Measurements from ENCODE around the gene CCDC187. TPM values are rescaled to one million over a fixed set of nuclear protein-coding genes. Genes with fewer than 3 reads are reported as not detected.
A peak's percentile ranks its signal among the peaks of the same experiment; 100 is the strongest.

Gene CCDC187
- total RNA-seq, 1 donor from 2014 or later, result not detected

DNA sequence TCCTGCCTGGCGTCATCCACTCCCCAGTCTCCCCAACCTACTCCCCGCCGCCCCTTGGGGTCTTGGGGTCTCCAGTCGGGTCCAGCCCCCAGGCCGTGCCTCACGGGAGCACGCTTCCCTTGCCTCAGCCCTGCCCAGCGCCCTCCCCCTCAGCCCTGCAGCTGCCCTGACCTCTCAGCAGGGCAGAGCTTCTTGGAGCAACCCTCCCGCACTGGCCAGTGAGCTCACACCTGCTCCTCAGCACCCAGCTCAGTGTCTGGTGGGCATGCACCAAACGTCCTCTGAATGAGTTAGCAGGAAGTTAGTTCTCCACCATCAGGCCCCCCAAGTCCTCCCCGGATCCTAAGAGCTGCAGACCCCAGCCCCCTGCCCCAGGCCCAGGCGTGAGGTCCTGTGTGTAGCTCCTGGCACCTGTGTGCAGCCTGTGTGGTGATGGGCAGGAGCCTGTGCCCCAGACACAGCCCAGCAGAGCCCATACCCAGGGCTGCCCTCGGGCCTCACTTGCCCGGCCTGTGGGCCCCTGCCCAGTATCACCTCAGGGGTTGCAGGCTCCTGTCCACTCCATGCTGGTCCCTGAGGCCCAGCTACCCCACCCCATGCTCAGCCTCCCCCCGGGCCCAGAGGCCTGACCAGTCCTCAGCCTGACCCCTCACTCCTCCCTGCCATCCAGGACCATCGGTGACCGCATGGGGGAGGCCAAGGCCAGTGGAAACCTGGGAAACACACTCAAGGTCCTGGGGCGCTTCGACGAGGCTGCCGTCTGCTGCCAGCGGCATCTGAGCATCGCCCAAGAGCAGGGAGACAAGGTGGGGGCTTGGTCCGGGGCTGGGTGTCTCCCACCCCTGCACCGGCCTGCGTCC is 31.6 kb upstream of the CCDC187 start:
- Mint-ChIP-seq H3K27ac (no peak overlapping the region), H3K4me1 (no peaks in the 10 kb centered on the region), H3K9me3 (no peaks in the 10 kb centered on the region), H3K36me3 (ENCODE audit: low read depth) (no peaks in the 10 kb centered on the region), H3K4me3 (no peak overlapping the region), H3K27me3 (no peaks in the 10 kb centered on the region)
- DNase-seq, result no peak
- intact Hi-C loops (cut with micrococcal nuclease), result no loop called here

DNA sequence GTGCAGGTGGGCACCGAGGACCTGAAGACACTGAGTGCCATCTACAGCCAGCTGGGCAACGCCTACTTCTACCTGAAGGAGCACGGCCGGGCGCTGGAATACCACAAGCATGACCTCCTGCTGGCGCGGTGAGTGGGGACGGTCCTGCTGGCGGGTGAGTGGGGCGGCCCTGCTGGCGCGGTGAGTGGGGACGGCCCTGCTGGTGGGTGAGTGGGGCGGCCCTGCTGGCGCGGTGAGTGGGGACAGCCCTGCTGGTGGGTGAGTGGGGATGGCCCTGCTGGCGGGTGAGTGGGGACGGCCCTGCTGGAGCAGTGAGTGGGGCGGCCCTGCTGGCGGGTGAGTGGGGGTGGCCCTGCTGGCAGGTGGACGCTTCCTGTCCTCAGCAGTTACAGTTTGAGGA is 30.6 kb upstream of the CCDC187 start:
- Mint-ChIP-seq H3K4me3 (no peak overlapping the region), H3K36me3 (ENCODE audit: low read depth) (no peaks in the 10 kb centered on the region), H3K4me1 (no peaks in the 10 kb centered on the region), H3K9me3 (no peaks in the 10 kb centered on the region), H3K27me3 (no peaks in the 10 kb centered on the region), H3K27ac (no peak overlapping the region)
- no peak for DNase-seq
- intact Hi-C loops (cut with micrococcal nuclease), result no loop called here

DNA sequence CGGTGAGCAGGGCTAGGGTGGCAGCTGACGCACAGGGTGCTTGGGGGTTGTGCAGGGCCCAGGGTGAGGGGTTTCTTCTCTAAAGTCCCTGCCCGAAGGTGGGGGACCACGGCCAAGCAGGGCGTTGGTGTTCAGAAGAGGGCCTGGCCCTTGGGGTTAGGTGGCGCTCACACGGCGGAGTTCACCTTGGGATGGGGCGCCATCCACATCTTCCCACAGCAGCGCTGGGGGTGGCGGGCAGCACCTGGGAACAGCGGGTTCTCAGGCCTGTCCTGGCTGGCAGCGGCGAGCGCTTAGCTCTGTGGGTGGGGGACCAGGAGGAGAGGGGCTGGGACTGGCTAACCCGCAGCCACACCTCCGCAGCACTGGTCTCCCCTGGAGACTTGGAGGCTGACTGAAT is 29.6 kb upstream of the CCDC187 start:
- Mint-ChIP-seq H3K36me3 (ENCODE audit: low read depth) (no peaks in the 10 kb centered on the region), H3K27me3 (no peaks in the 10 kb centered on the region), H3K27ac (no peak overlapping the region), H3K4me3 (no peak overlapping the region), H3K9me3 (no peaks in the 10 kb centered on the region), H3K4me1 (peaks cover 3% of the 10 kb centered on the region)
- DNase-seq, result no peak
- intact Hi-C loops (cut with micrococcal nuclease), result no loop called here

DNA sequence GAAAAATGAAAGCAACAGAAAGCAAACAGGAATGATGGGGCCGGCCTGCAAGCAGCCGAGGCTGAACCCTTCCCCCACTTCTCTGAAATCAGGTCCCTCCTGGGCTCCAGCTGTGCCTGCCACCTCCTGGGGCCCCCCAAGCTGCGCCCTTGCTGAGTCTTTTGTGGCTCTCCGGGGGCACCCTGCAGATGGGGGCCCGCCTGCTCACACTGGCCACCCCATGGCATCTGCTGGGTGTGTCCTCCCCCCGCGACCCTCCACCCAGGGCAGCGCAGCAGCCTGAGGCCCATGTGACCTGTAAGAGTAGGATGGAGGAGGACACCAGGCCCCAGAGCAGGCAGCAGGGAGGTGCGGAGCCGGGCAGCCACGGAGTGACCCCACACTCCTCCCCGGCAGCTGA is 29.2 kb upstream of the CCDC187 start:
- H3K36me3 Mint-ChIP-seq (ENCODE audit: low read depth), result no peaks in the 10 kb centered on the region
- peaks cover 3% of the 10 kb centered on the region for H3K4me1 Mint-ChIP-seq
- DNase-seq, result no peak
- no peaks in the 10 kb centered on the region for H3K27me3 Mint-ChIP-seq
- H3K4me3 Mint-ChIP-seq, result no peak overlapping the region
- H3K27ac Mint-ChIP-seq, result no peak overlapping the region
- intact Hi-C loops (cut with micrococcal nuclease), result no loop called here
- H3K9me3 Mint-ChIP-seq, result no peaks in the 10 kb centered on the region

DNA sequence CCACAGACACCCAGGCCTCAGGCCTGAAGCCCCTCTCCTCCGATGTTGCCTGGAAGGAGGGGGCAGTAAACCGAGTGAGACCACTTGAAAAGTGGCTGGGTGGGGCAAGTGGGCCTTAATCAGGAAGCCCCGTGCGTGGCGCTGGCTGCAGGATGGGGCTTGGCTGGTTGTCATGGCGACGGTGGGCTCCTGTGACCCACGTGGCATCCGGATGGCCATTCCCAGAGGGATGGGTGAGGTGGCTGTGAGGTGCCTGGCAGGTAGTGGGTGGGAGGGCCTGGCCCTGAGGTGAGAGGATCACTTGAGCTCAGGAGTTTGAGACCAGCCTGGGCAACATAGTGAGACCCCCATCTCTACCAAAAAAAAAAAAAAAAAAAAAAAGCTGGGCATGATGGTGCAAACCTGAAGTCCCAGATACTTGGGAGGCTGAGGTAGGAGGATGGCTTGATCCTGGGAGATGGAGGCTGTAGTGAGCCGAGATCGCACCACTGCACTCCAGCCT is 28.6 kb upstream of the CCDC187 start:
- DNase-seq, result no peak
- Mint-ChIP-seq H3K4me3 (no peak overlapping the region), H3K27me3 (no peaks in the 10 kb centered on the region), H3K9me3 (no peaks in the 10 kb centered on the region), H3K27ac (no peak overlapping the region), H3K36me3 (ENCODE audit: low read depth) (no peaks in the 10 kb centered on the region), H3K4me1 (peaks cover 3% of the 10 kb centered on the region)
- intact Hi-C loops (cut with micrococcal nuclease), result no loop called here

DNA sequence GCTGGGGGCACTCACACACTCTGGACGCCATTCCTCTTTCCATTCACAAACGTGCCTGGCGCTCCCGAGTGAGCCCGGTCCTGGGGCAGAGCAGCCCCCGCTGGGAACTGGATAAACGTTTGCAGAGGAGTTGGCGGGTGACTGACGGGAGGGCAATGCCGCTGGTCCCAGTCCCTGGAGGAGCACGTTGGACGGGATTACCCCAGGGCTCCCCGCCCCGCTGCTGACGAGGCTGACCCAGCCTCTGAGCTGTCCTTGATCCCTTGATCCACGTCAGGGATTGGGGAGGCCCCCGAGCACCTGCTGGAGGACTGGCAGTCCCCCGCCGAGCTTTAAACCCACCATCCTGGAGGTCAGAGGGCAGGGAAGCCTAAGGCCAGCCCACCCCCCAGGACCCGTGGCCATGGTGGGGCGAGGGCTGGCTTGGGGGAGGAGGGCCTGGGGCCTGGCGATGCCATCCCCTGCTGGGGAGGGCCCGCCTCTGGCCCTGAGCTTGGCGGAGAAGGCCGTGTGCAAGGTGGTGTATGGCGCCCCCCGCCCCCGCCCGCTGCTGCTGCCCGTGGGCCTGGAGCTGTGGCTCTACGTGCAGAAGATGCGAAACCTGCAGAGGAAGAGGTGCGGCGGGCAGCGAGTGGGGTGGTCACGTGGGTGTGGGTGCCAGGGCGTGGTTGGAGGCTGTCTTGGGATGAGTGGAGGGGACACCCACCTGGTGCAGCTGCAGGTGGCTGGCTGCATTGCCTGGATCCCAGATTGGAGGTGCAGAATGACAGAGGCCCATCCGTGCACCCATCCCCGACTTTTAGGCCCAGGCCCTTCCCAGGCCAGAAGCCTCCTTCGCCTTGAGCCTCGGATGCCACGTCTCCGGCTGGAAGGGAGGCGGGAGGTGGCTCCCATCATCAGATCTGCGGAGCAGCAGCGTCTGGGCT is 27.9 kb upstream of the CCDC187 start:
- H3K27ac Mint-ChIP-seq, result no peak overlapping the region
- peaks cover 3% of the 10 kb centered on the region for H3K4me1 Mint-ChIP-seq
- no peak overlapping the region for H3K4me3 Mint-ChIP-seq
- no peaks in the 10 kb centered on the region for H3K27me3 Mint-ChIP-seq
- intact Hi-C loops (cut with micrococcal nuclease), result no loop called here
- no peak for DNase-seq
- no peaks in the 10 kb centered on the region for H3K9me3 Mint-ChIP-seq
- H3K36me3 Mint-ChIP-seq (ENCODE audit: low read depth), result no peaks in the 10 kb centered on the region

DNA sequence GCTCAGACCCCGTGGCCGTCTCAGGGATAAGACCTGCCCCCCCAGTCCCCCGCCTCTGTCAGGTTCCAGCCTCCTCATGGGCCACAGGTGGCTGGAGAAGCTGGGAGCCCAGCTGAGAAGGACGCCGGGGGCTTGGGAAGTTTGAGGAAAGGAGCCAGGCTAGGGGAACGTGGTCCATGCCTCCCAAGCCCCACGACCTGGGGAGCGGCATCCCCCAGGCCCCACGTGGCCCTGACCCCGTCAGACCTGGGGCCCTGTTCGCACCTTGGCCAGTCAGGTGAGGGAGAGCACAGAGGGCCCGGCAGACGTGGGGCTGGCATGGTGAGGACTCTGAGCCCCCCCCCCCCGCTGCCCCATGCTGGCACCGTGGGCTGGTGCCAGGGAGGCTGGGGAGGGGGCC is 27.1 kb upstream of the CCDC187 start:
- Mint-ChIP-seq H3K4me3 (no peak overlapping the region), H3K9me3 (no peaks in the 10 kb centered on the region), H3K27me3 (no peaks in the 10 kb centered on the region), H3K27ac (no peak overlapping the region), H3K36me3 (ENCODE audit: low read depth) (no peaks in the 10 kb centered on the region), H3K4me1 (peaks cover 3% of the 10 kb centered on the region)
- intact Hi-C loops (cut with micrococcal nuclease), result no loop called here
- DNase-seq, result no peak

DNA sequence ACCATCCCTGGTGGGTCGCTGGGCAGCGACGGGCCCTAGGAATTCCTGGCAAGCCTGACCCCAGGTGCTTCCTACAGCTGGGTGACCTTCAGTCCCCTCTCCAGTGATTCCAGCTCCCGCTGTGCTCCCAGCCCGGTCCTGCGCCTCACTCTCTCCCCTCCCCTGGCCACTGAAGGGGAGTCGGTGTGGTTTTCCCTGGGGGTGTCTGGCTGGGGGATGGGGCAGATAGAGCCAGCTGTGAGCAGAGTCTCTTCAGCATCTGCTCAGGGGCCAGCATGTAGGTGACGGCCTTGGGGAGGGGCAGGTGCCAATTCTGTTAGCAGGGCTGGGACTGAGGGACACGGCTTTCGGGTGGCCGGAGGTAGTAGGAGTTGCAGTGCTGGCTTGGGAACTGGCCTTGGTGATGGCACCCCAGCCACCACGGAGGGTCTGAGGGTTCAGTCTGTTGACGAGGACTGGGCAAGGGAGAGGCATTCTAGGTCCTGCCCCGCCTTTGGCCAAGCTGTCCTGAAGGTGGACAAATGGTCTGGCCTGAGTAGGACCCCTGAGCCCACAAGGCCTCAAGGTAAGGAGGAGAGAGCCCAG is 26.6 kb upstream of the CCDC187 start:
- Mint-ChIP-seq H3K9me3 (no peaks in the 10 kb centered on the region), H3K4me1 (peaks cover 3% of the 10 kb centered on the region), H3K27ac (no peak overlapping the region), H3K36me3 (ENCODE audit: low read depth) (no peaks in the 10 kb centered on the region), H3K4me3 (no peak overlapping the region), H3K27me3 (no peaks in the 10 kb centered on the region)
- intact Hi-C loops (cut with micrococcal nuclease), result no loop called here
- no peak for DNase-seq

DNA sequence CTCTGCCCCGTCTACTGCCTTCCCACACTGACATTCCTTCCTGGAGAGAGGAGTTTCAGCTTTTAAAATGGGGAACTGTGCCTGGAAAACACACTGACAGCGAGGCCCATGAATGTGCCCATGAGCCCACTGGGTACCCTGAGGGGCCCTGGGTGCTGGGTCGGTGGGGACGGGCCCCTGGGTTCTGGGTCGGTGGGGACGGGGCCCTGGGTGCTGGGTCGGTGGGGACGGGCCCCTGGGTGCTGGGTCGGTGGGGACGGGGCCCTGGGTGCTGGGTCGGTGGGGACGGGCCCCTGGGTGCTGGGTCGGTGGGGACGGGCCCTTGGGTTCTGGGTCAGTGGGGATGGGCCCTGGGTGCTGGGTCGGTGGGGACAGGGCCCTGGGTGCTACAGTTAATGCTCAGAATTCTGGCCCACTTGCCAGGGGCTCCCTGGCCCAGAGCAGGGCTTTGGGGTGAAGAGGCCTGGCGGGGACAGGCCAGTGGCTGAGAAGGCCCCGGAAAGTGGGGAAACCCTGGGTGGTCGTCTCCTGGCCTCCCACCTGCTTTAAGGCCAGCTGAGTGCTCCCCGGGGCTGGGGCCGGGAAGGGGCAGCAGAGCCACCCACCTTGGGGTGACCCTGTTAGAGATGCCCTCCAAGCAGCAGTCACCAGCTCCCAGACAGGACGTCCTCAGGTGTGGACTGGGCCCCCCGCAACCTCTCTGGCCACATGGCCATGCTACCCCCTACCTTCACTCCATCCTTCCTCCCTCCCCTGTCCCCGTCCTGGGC is 25.9 kb upstream of the CCDC187 start:
- H3K36me3 Mint-ChIP-seq (ENCODE audit: low read depth), result no peaks in the 10 kb centered on the region
- H3K4me3 Mint-ChIP-seq, result no peak overlapping the region
- H3K27me3 Mint-ChIP-seq, result no peaks in the 10 kb centered on the region
- H3K4me1 Mint-ChIP-seq, result peaks cover 3% of the 10 kb centered on the region
- H3K27ac Mint-ChIP-seq, result no peak overlapping the region
- DNase-seq, result no peak
- intact Hi-C loops (cut with micrococcal nuclease), result no loop called here
- H3K9me3 Mint-ChIP-seq, result no peaks in the 10 kb centered on the region

DNA sequence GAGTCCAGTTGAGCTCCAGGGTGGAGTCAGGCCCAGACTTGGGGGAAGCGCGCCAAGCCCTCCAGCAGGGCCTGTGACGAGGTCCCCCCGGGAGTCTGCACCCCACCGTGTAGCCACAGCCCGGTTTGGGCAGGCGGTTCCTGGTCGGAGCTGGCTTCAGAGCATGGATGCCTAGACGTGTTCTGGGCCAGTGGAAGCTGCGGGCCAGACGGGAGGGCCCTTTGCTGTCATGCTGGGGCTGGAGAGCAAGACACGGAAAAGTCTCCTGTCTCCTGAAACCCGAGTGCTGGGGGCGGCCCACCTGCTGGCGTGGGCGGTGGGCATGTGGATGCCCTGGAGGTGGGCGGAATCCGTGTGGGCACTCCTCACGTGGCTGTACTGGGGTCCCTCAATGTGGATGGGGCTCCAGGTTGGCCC is 25.3 kb upstream of the CCDC187 start:
- Mint-ChIP-seq H3K36me3 (ENCODE audit: low read depth) (no peaks in the 10 kb centered on the region), H3K9me3 (no peaks in the 10 kb centered on the region), H3K4me3 (no peak overlapping the region), H3K27me3 (no peaks in the 10 kb centered on the region), H3K27ac (no peak overlapping the region), H3K4me1 (peaks cover 3% of the 10 kb centered on the region)
- intact Hi-C loops (cut with micrococcal nuclease), result no loop called here
- no peak for DNase-seq

DNA sequence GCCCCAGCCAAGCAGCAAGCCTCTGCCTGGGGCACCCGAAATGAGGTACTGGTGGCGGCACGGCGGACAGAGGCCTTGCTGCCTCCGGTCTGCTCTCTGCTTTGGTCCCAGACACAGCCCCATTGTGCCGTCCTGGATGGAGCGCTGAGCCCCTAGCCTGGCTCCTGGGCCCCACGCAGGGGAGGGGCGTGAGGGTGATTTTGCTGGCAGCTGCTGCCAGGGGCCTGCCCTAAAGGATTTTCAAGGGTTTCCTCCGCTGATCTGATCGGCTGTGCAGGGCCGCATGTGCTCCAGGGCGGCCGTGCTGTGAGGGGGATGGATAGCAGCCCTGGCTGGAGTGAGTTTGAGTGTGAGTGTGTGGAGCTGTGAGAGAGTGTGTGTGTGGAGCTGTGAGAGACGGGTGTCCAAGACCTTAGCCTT is 24.7 kb upstream of the CCDC187 start:
- no peaks in the 10 kb centered on the region for H3K9me3 Mint-ChIP-seq
- H3K4me3 Mint-ChIP-seq, result peak overlapping the region; percentile 68
- H3K36me3 Mint-ChIP-seq (ENCODE audit: low read depth), result no peaks in the 10 kb centered on the region
- intact Hi-C loops (cut with micrococcal nuclease), result no loop called here
- no peak for DNase-seq
- peaks cover 3% of the 10 kb centered on the region for H3K4me1 Mint-ChIP-seq
- H3K27me3 Mint-ChIP-seq, result no peaks in the 10 kb centered on the region
- H3K27ac Mint-ChIP-seq, result peak overlapping the region; percentile 34

DNA sequence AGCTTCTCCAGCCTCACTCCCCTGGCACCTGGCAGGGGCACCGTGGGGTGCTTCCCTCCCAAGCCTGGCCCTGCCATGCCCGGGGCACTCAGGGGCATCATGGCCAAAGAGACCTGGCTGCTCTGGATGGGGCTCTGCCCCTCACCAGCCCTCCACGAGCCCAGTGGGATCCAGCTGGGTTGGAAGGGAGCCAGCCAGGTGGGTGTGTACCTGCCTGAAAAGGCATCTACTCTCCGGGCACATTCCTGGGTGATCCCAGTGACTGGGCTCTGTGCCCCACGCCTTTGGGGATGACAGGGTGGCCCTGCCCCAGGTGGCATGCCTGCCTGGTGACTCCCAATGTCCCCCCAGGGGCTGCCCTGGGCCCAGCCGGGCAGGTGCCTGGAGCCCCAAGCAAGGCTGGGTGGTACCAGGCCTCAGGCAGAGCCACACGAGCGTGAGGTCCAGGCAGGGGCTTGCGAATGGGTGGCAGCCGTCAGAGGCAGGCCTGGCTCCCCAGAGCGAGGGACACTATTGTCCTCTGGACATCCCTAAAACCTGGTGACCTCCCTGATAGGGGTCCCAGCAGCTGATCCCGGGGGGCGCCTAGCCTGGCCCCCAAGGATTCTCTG is 24.2 kb upstream of the CCDC187 start:
- Mint-ChIP-seq H3K4me3 (peak overlapping the region; percentile 68), H3K36me3 (ENCODE audit: low read depth) (no peaks in the 10 kb centered on the region), H3K27ac (no peak overlapping the region), H3K27me3 (no peaks in the 10 kb centered on the region), H3K4me1 (peaks cover 3% of the 10 kb centered on the region), H3K9me3 (no peaks in the 10 kb centered on the region)
- intact Hi-C loops (cut with micrococcal nuclease), result no loop called here
- no peak for DNase-seq
